ENCODE results near the gene EXTL1. TPM values are rescaled to one million over a fixed set of nuclear protein-coding genes. Genes with fewer than 3 reads are reported as not detected.

Gene EXTL1
- polyA plus RNA-seq, 1 donor (not counting 4 experiments of a cell fraction or from before 2014, with no cell fraction given): 0.13 TPM

- TF ChIP-seq CTCF (optimal IDR thresholded peaks at IDR 0.05 in 1 of 3, IDR thresholded peaks at IDR 0.05 in 1 of 3, conservative IDR thresholded peaks at IDR 0.05 in 1 of 3; ENCODE audit: extremely low read depth in 1 of 3, insufficient read depth in 2 of 3, low read length in 3 of 3): no peak
- TF ChIP-seq EZH2 (IDR thresholded peaks at IDR 0.05; ENCODE audit: low read length): no peak
- no peaks in the 10 kb centered on the region for H3K79me2 ChIP-seq (ENCODE audit: control insufficient read depth, insufficient read depth, low read length)
- no peak overlapping the region for H3K4me2 ChIP-seq (ENCODE audit: control insufficient read depth, extremely low read depth, insufficient read depth, low read depth, low read length)
- no peaks in the 10 kb centered on the region for H3K36me3 ChIP-seq (ENCODE audit: control insufficient read depth in 2 of 2, extremely low read depth in 1 of 2, insufficient read depth in 2 of 2, low read length in 2 of 2)
- dilution Hi-C loops (cut with MboI; ENCODE audit: extremely low pct_ligation_motif_present, low sequenced_read_pairs): no loop called here
- DNase-seq (ENCODE audit: low read depth, low spot score) (no peak), FAIRE-seq (no peak)
- H3K27ac ChIP-seq (ENCODE audit: control insufficient read depth, insufficient read depth, low read length): no peak overlapping the region
- H3K9me1 ChIP-seq (ENCODE audit: control insufficient read depth, extremely low read depth, insufficient read depth, low read length): no peaks in the 10 kb centered on the region
- no peaks in the 10 kb centered on the region for H3K9me3 ChIP-seq (ENCODE audit: control insufficient read depth, low read depth, low read length)
- no peak overlapping the region for H2AFZ ChIP-seq (ENCODE audit: control insufficient read depth, low read length)
- H3K9ac ChIP-seq (ENCODE audit: control insufficient read depth, extremely low read depth, insufficient read depth, low read length): no peak overlapping the region
- H3K4me3 ChIP-seq (ENCODE audit: control insufficient read depth in 2 of 3, extremely low read depth in 1 of 3, insufficient read depth in 2 of 3, low read depth in 1 of 3, low read length in 3 of 3): no peak overlapping the region
- H3K27me3 ChIP-seq (ENCODE audit: control insufficient read depth, extremely low read depth, insufficient read depth, low read length): no peaks in the 10 kb centered on the region
- H4K20me1 ChIP-seq (ENCODE audit: control insufficient read depth, extremely low read depth, insufficient read depth, low read length): no peaks in the 10 kb centered on the region
- peaks cover 13% of the 10 kb centered on the region for H3K4me1 ChIP-seq (ENCODE audit: control insufficient read depth, extremely low read depth, insufficient read depth, low read length)
Observed at GRCh38 chr1:26016953-26017545, 4.5 kb upstream of the EXTL1 start.

GRCh38 chr1:26017606-26018005 is 4.0 kb upstream of the EXTL1 start:
- dilution Hi-C loops (cut with MboI; ENCODE audit: extremely low pct_ligation_motif_present, low sequenced_read_pairs): no loop called here
- Histone ChIP-seq H3K4me1 (ENCODE audit: control insufficient read depth, extremely low read depth, insufficient read depth, low read length) (peaks cover 13% of the 10 kb centered on the region), H4K20me1 (ENCODE audit: control insufficient read depth, extremely low read depth, insufficient read depth, low read length) (no peaks in the 10 kb centered on the region), H3K9me3 (ENCODE audit: control insufficient read depth, low read depth, low read length) (no peaks in the 10 kb centered on the region), H3K4me3 (ENCODE audit: control insufficient read depth in 2 of 3, extremely low read depth in 1 of 3, insufficient read depth in 2 of 3, low read depth in 1 of 3, low read length in 3 of 3) (no peak overlapping the region), H3K9ac (ENCODE audit: control insufficient read depth, extremely low read depth, insufficient read depth, low read length) (no peak overlapping the region), H3K27ac (ENCODE audit: control insufficient read depth, insufficient read depth, low read length) (no peak overlapping the region), H2AFZ (ENCODE audit: control insufficient read depth, low read length) (no peak overlapping the region), H3K79me2 (ENCODE audit: control insufficient read depth, insufficient read depth, low read length) (no peaks in the 10 kb centered on the region), H3K4me2 (ENCODE audit: control insufficient read depth, extremely low read depth, insufficient read depth, low read depth, low read length) (no peak overlapping the region), H3K36me3 (ENCODE audit: control insufficient read depth in 2 of 2, extremely low read depth in 1 of 2, insufficient read depth in 2 of 2, low read length in 2 of 2) (no peaks in the 10 kb centered on the region), H3K9me1 (ENCODE audit: control insufficient read depth, extremely low read depth, insufficient read depth, low read length) (no peaks in the 10 kb centered on the region), H3K27me3 (ENCODE audit: control insufficient read depth, extremely low read depth, insufficient read depth, low read length) (no peaks in the 10 kb centered on the region)
- no peak for DNase-seq (ENCODE audit: low read depth, low spot score)
- FAIRE-seq: no peak
- no peak for TF ChIP-seq CTCF (optimal IDR thresholded peaks at IDR 0.05 in 1 of 3, IDR thresholded peaks at IDR 0.05 in 1 of 3, conservative IDR thresholded peaks at IDR 0.05 in 1 of 3; ENCODE audit: extremely low read depth in 1 of 3, insufficient read depth in 2 of 3, low read length in 3 of 3)
- TF ChIP-seq EZH2 (IDR thresholded peaks at IDR 0.05; ENCODE audit: low read length): no peak
